SU-DHL-6 (cell line): Measurements from ENCODE around the gene CCDC107.

ENCODE experiments used
- H2AFZ ChIP-seq: fragments of 200-600 bp; sonication (generic); 2 replicates; pipeline ENCODE4 v1.6.1; 2014; ENCODE audit warnings: low read depth, mild to moderate bottlenecking, moderate library complexity, mixed read lengths, antibody characterized with exemption, low read length; ENCODE audit not compliant: severe bottlenecking
- H3F3A ChIP-seq: fragments of 200-600 bp; shearing (Covaris generic); 2 replicates; pipeline ENCODE4 v1.6.0; 2016; ENCODE audit warnings: antibody characterized with exemption, mild to moderate bottlenecking; ENCODE audit not compliant: insufficient read depth
- H3K27ac ChIP-seq: fragments of 200-600 bp; sonication (generic); 2 replicates; pipeline ENCODE4 v1.5.1; 2016; ENCODE audit warnings: low read depth, mild to moderate bottlenecking, low read length, moderate library complexity, mixed read lengths
- H3K27me3 ChIP-seq: fragments of 200-600 bp; sonication (generic), shearing (Covaris generic); 2 replicates; pipeline ENCODE4 v1.6.0; 2014; ENCODE audit warnings: mild to moderate bottlenecking, low read length
- H3K36me3 ChIP-seq: fragments of 200-600 bp; sonication (generic); 2 replicates; pipeline ENCODE4 v1.6.1; 2014; ENCODE audit warnings: mild to moderate bottlenecking, low read length, mixed read lengths
- H3K4me2 ChIP-seq: fragments of 300-600, 200-600 bp; shearing (Covaris generic), sonication (generic); 2 replicates; pipeline ENCODE4 v1.6.0; 2014; ENCODE audit warnings: low read length, low read depth, mild to moderate bottlenecking; ENCODE audit not compliant: poor library complexity, severe bottlenecking
- H3K4me3 ChIP-seq: fragments of 200-600 bp; sonication (generic); 2 replicates; pipeline ENCODE4 v1.5.1; 2014; ENCODE audit warnings: antibody characterized with exemption, low read length, mild to moderate bottlenecking, mixed read lengths; ENCODE audit not compliant: insufficient read depth, poor library complexity, severe bottlenecking
- H3K79me2 ChIP-seq: fragments of 200-600 bp; sonication (generic); 2 replicates; pipeline ENCODE4 v1.6.1; 2014; ENCODE audit warnings: mild to moderate bottlenecking, low read length, moderate library complexity; ENCODE audit not compliant: insufficient read depth
- H3K9ac ChIP-seq: fragments of 200-600 bp; sonication (generic); 2 replicates; pipeline ENCODE4 v1.7.0; 2014; ENCODE audit warnings: mild to moderate bottlenecking, low read length
- H3K9me2 ChIP-seq: fragments of 200-600 bp; sonication (generic); replicated peaks from 2 replicates; pipeline ENCODE4 v1.6.1; 2014; ENCODE audit warnings: low read length; ENCODE audit not compliant: insufficient read depth
- H3K9me3 ChIP-seq: fragments of 200-600 bp; sonication (generic); 2 replicates; pipeline ENCODE4 v1.6.1; 2014; ENCODE audit warnings: low read length, mixed read lengths; ENCODE audit not compliant: insufficient read depth
- H4K20me1 ChIP-seq: fragments of 200-600 bp; sonication (generic); 2 replicates; pipeline ENCODE4 v1.6.1; 2014; ENCODE audit warnings: low read depth, mild to moderate bottlenecking, antibody characterized with exemption, low read length, moderate library complexity, mixed read lengths
- EZH2phosphoT487 ChIP-seq: fragments of 200-600 bp; sonication (generic), shearing (Covaris generic); conservative IDR thresholded peaks from 2 replicates; pipeline ENCODE4 v1.6.1; 2018; ENCODE audit warnings: mild to moderate bottlenecking, antibody characterized with exemption, low read length, moderate library complexity, mixed read lengths
- TF ChIP-seq, protein P1 (sequence below): fragments of 200-600 bp; sonication (generic); IDR thresholded peaks from one replicate; pipeline ENCODE4 v1.5.1; 2017; ENCODE audit warnings: antibody characterized with exemption, mild to moderate bottlenecking, low read length, moderate library complexity; ENCODE audit not compliant: insufficient read depth, poor library complexity, severe bottlenecking

The CCDC107 gene

GRCh38 chr9:35680331-35681105 is 22.4 kb downstream of the CCDC107 start:
- Histone ChIP-seq H3K27ac (no peak overlapping the region), H3K9ac (no peak overlapping the region), H3K4me2 (no peak overlapping the region), H3F3A (no peaks in the 10 kb centered on the region), H2AFZ (no peak overlapping the region), H3K4me3 (no peak overlapping the region), H3K36me3 (no peaks in the 10 kb centered on the region), H3K27me3 (no peaks in the 10 kb centered on the region), H4K20me1 (no peaks in the 10 kb centered on the region), H3K9me2 (no peaks in the 10 kb centered on the region), H3K9me3 (no peaks in the 10 kb centered on the region), H3K79me2 (no peaks in the 10 kb centered on the region)
- TF ChIP-seq EZH2phosphoT487 = no peak
- TF ChIP-seq, protein P1, sequence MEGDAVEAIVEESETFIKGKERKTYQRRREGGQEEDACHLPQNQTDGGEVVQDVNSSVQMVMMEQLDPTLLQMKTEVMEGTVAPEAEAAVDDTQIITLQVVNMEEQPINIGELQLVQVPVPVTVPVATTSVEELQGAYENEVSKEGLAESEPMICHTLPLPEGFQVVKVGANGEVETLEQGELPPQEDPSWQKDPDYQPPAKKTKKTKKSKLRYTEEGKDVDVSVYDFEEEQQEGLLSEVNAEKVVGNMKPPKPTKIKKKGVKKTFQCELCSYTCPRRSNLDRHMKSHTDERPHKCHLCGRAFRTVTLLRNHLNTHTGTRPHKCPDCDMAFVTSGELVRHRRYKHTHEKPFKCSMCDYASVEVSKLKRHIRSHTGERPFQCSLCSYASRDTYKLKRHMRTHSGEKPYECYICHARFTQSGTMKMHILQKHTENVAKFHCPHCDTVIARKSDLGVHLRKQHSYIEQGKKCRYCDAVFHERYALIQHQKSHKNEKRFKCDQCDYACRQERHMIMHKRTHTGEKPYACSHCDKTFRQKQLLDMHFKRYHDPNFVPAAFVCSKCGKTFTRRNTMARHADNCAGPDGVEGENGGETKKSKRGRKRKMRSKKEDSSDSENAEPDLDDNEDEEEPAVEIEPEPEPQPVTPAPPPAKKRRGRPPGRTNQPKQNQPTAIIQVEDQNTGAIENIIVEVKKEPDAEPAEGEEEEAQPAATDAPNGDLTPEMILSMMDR = no peak

GRCh38 chr9:35681341-35682002 is 23.4 kb downstream of the CCDC107 start:
- Histone ChIP-seq H3K27me3 (no peaks in the 10 kb centered on the region), H3F3A (no peaks in the 10 kb centered on the region), H3K9me3 (no peaks in the 10 kb centered on the region), H4K20me1 (no peaks in the 10 kb centered on the region), H3K79me2 (no peaks in the 10 kb centered on the region), H3K9me2 (no peaks in the 10 kb centered on the region), H2AFZ (no peak overlapping the region), H3K27ac (no peak overlapping the region), H3K9ac (no peak overlapping the region), H3K4me3 (no peak overlapping the region), H3K36me3 (no peaks in the 10 kb centered on the region), H3K4me2 (no peak overlapping the region)
- TF ChIP-seq, protein P1 = no peak
- no peak for TF ChIP-seq EZH2phosphoT487

- H3K27me3 ChIP-seq = no peaks in the 10 kb centered on the region
- TF ChIP-seq, protein P1 = no peak
- TF ChIP-seq EZH2phosphoT487 = no peak
- no peak overlapping the region for H3K4me2 ChIP-seq
- no peaks in the 10 kb centered on the region for H3K9me2 ChIP-seq
- no peaks in the 10 kb centered on the region for H3K9me3 ChIP-seq
- H2AFZ ChIP-seq = no peak overlapping the region
- H3K9ac ChIP-seq = no peak overlapping the region
- no peaks in the 10 kb centered on the region for H3K79me2 ChIP-seq
- no peaks in the 10 kb centered on the region for H4K20me1 ChIP-seq
- H3F3A ChIP-seq = no peaks in the 10 kb centered on the region
- H3K36me3 ChIP-seq = no peaks in the 10 kb centered on the region
- H3K4me3 ChIP-seq = no peak overlapping the region
- H3K27ac ChIP-seq = no peak overlapping the region
These were observed 24.0 kb downstream of the CCDC107 start for GRCh38 chr9:35682051-35682450.
